Brain microvascular endothelial cell (primary cell): ENCODE measurements around the gene APOBEC3H.

Experiments
- DNase-seq: peaks from one replicate; pipeline ENCODE4 v3.0.0-alpha.2; 2020
- H3K27ac ChIP-seq: fragments of 250-450 bp; sonication (Bioruptor Pico); 2 replicates; pipeline ENCODE4 v1.5.1; 2020; ENCODE audit warnings: mild to moderate bottlenecking, moderate library complexity
- H3K27me3 ChIP-seq: fragments of 250-450 bp; sonication (Bioruptor Pico); replicated peaks from 2 replicates; pipeline ENCODE4 v1.5.1; 2020; ENCODE audit warnings: mild to moderate bottlenecking
- H3K36me3 ChIP-seq: fragments of 250-450 bp; sonication (Bioruptor Pico); replicated peaks from 2 replicates; pipeline ENCODE4 v1.5.1; 2020; ENCODE audit warnings: mild to moderate bottlenecking
- H3K4me3 ChIP-seq: 2 replicates; pipeline ENCODE4 v1.5.1; 2011; ENCODE audit warnings: low read depth, mild to moderate bottlenecking, control low read depth, low read length, moderate library complexity
- in situ Hi-C: cut with HindIII; loops from 2 replicates; pipeline ENCODE4 v1.10.0; 2017; ENCODE audit warnings: low sequenced_read_pairs, low pct_ligation_motif_present
- TF ChIP-seq, protein P1 (sequence below): IDR thresholded peaks from 2 replicates; pipeline ENCODE4 v1.5.1; 2011; ENCODE audit warnings: low read depth, mild to moderate bottlenecking, moderate library complexity, low read length, control low read depth, inconsistent platforms; ENCODE audit errors: missing control alignments

The APOBEC3H gene

DNA sequence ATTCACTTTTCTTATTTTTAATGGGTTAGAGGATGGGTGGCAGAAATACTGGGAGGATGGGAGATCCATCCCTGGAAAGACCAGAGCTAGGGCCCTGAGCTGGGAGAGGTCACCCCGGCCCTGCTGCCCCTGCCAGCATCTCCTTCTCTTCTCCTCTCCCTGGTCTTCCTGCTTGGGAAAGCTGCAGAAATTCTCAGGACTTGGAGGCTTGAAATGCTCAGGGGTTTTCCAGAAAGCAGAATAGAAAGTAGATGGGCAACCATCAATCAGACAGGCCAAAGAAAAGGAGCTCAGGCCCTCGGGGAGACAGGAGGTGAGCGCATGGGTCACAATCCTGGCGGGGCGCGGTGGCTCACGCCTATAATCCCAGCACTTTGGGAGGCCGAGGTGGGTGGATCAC is 1.5 kb downstream of the APOBEC3H start:
- Histone ChIP-seq H3K4me3 (no peak overlapping the region), H3K36me3 (no peaks in the 10 kb centered on the region), H3K27ac (no peak overlapping the region), H3K27me3 (no peaks in the 10 kb centered on the region)
- DNase-seq, result no peak
- TF ChIP-seq, protein P1, sequence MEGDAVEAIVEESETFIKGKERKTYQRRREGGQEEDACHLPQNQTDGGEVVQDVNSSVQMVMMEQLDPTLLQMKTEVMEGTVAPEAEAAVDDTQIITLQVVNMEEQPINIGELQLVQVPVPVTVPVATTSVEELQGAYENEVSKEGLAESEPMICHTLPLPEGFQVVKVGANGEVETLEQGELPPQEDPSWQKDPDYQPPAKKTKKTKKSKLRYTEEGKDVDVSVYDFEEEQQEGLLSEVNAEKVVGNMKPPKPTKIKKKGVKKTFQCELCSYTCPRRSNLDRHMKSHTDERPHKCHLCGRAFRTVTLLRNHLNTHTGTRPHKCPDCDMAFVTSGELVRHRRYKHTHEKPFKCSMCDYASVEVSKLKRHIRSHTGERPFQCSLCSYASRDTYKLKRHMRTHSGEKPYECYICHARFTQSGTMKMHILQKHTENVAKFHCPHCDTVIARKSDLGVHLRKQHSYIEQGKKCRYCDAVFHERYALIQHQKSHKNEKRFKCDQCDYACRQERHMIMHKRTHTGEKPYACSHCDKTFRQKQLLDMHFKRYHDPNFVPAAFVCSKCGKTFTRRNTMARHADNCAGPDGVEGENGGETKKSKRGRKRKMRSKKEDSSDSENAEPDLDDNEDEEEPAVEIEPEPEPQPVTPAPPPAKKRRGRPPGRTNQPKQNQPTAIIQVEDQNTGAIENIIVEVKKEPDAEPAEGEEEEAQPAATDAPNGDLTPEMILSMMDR, result no peak
- in situ Hi-C loops, result no loop called here

DNA sequence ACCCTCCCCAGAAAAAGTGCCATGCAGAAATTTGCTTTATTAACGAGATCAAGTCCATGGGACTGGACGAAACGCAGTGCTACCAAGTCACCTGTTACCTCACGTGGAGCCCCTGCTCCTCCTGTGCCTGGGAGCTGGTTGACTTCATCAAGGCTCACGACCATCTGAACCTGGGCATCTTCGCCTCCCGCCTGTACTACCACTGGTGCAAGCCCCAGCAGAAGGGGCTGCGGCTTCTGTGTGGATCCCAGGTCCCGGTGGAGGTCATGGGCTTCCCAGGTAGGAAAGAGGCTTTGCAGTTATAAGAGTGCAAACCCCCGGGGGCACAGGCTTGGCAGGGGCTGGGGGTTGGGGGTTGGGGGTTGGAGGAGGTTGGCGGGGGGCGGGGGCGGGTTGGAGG is 4.2 kb downstream of the APOBEC3H start:
- no peaks in the 10 kb centered on the region for H3K27me3 ChIP-seq
- no peaks in the 10 kb centered on the region for H3K36me3 ChIP-seq
- DNase-seq, result no peak
- no peak overlapping the region for H3K27ac ChIP-seq
- TF ChIP-seq, protein P1, result no peak
- no peak overlapping the region for H3K4me3 ChIP-seq
- in situ Hi-C loops, result no loop called here

DNA sequence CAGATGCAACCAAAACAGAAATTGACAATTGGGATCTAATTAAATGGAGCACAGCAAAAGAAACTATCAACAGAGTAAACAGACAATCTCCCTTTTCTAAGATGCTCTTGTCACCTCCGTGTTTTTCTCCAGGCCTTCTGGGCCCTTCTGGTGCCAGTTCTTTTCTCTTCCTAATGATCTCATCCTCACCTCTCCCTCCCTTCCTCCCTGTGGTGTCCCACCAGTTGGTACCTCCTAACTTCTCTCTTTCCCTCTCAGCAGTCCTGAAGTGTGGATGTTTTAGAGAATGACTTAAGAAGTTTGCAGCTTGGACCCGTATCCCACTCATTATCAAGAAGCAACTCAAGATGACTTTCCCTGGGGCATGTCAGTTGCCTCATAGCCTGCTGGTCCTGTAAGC is 6.4 kb downstream of the APOBEC3H start:
- TF ChIP-seq, protein P1, result no peak
- Histone ChIP-seq H3K4me3 (no peak overlapping the region), H3K27me3 (no peaks in the 10 kb centered on the region), H3K27ac (no peak overlapping the region), H3K36me3 (no peaks in the 10 kb centered on the region)
- in situ Hi-C loops, result no loop called here
- no peak for DNase-seq

DNA sequence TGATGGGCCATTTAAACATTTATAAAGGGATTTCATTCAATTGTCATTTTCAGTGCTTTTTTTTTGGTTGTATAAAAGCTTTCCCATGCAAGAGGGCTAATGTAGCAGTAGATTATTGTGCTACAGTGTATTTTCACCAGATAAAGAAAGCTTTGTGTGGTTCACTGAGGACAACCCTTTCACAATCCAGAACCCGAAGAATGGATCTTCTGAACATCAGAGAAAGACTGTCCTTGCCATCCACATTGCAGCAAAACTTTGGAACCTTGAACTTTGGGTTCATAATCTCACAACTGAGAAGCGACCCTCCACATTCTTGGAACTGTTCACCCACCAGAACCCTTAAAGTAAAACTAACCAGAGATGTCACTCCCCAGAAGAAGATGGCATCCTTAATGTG is 9.3 kb downstream of the APOBEC3H start:
- Histone ChIP-seq H3K27me3 (peaks cover 4% of the 10 kb centered on the region), H3K27ac (no peak overlapping the region), H3K4me3 (no peak overlapping the region), H3K36me3 (no peaks in the 10 kb centered on the region)
- in situ Hi-C loops, result no loop called here
- no peak for DNase-seq
- TF ChIP-seq, protein P1, result no peak

DNA sequence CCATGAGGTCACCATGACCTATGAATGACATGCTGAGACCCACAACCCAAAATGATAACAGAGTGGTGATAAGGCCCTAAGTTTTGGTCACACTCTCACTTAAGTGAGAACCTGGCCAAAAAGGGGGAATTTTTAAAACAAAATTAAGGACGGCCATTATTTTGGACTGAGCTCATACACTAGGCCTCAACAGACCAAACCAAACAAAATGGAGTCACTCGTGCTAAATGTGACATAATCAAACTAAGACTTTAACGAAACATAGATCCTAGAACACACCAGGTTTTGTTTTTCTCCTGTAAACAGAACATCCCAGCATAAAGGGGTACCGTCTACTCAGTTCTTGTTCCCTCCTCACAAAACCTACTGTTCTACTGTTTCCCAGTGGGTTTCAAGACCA is 11.4 kb downstream of the APOBEC3H start:
- DNase-seq, result no peak
- H3K27me3 ChIP-seq, result peaks cover 5% of the 10 kb centered on the region
- no peak overlapping the region for H3K4me3 ChIP-seq
- TF ChIP-seq, protein P1, result no peak
- no peak overlapping the region for H3K27ac ChIP-seq
- no peaks in the 10 kb centered on the region for H3K36me3 ChIP-seq
- in situ Hi-C loops, result no loop called here

DNA sequence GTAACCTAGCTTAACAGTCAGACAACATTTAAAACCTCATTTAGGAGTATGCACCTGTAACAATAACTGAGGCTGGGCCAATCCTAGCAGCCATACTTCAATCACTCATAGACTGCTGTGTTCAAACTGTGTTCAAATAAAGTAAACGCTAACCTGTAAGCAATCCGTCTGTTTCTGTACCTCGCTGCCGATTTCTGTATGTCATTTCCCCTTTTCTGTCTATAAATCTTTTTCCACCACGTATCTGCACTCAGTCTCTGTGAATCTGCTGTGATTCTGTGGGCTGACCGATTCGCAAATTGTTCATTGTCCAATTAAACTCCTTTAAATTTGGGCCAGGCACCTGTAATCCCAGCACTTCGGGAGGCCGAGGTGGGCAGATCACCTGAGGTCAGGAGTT is 12.3 kb downstream of the APOBEC3H start:
- peaks cover 6% of the 10 kb centered on the region for H3K27me3 ChIP-seq
- in situ Hi-C loops, result no loop called here
- no peak overlapping the region for H3K4me3 ChIP-seq
- TF ChIP-seq, protein P1, result no peak
- no peak for DNase-seq
- H3K36me3 ChIP-seq, result no peaks in the 10 kb centered on the region
- H3K27ac ChIP-seq, result no peak overlapping the region
